GM12878 (cell line): Measurements from ENCODE around the gene METTL17. TPM values are rescaled to one million over a fixed set of nuclear protein-coding genes. Genes with fewer than 3 reads are reported as not detected.

ENCODE experiments used
- ATAC-seq: fragments of 200-7000 bp; cut with Tn5 transposase; 3 replicates; pipeline ENCODE4 v1.9.1; 2020; ENCODE audit warnings: mild to moderate bottlenecking, moderate library complexity
- BruUV-seq: library from RNA; stranded (reverse); fragments of 400-500 nt; replicated peaks from 2 replicates; lab custom pipeline; 2021; lab: Mats Ljungman, UMichigan
- CTCF ChIA-PET: fragments of 300-600 bp; sonication (Branson Sonifier 250); formaldehyde crosslinking; extraction: SDS; loops from one replicate; lab custom pipeline; 2021; ENCODE audit warnings: inconsistent platforms; lab: Yijun Ruan, JAX
- POLR2A ChIA-PET: fragments of 350-600 bp; formaldehyde crosslinking; extraction: SDS; loops from one replicate; lab custom pipeline; 2021; ENCODE audit warnings: inconsistent platforms; lab: Charles Lee
- RAD21 ChIA-PET: fragments of 300-600 bp; sonication (Branson Sonifier 250); formaldehyde crosslinking; loops from one replicate; lab custom pipeline; 2023; ENCODE audit warnings: antibody characterized with exemption; ENCODE audit not compliant: unreplicated experiment; lab: Charles Lee
- SMC1A ChIA-PET: fragments of 300-600 bp; sonication (Branson Sonifier 250); formaldehyde crosslinking; loops from one replicate; lab custom pipeline; 2023; ENCODE audit not compliant: unreplicated experiment, uncharacterized antibody; lab: Charles Lee
- DNase-seq: peaks from one replicate; pipeline ENCODE4 v3.0.0-alpha.2; 2011; ENCODE audit warnings: low read depth, low spot score
- FAIRE-seq: peaks from 3 replicates; lab custom pipeline; 2011; peaks lifted over from hg19 to GRCh38; lab: Jason Lieb, UNC
- H2AFZ ChIP-seq: 2 replicates; pipeline ENCODE4 v1.6.0; 2011; ENCODE audit warnings: low read depth, low read length, control low read depth; ENCODE audit not compliant: control insufficient read depth
- H3K27ac ChIP-seq: 2 replicates; pipeline ENCODE4 v1.5.1; 2011; ENCODE audit warnings: control low read depth; ENCODE audit not compliant: control insufficient read depth, insufficient read depth
- H3K27me3 ChIP-seq, 2 experiments: replicated peaks in 1 of 2; 2 replicates each; pipeline versions ENCODE4 v1.6.0 to v1.6.1; 2011; ENCODE audit warnings: low read length in 1 of 2; ENCODE audit not compliant: control insufficient read depth in 2 of 2, insufficient read depth in 2 of 2
- H3K36me3 ChIP-seq, 2 experiments: 2 replicates each; pipeline ENCODE4 v1.5.1; 2011; ENCODE audit warnings: low read length in 1 of 2; ENCODE audit not compliant: control insufficient read depth in 2 of 2, insufficient read depth in 2 of 2
- H3K4me1 ChIP-seq: 2 replicates; pipeline ENCODE4 v1.6.1; 2011; ENCODE audit warnings: mild to moderate bottlenecking, low read length, moderate library complexity, mixed read lengths; ENCODE audit not compliant: control insufficient read depth, insufficient read depth
- H3K4me2 ChIP-seq: 2 replicates; pipeline ENCODE4 v1.6.0; 2011; ENCODE audit warnings: control low read depth; ENCODE audit not compliant: control insufficient read depth, insufficient read depth
- H3K4me3 ChIP-seq: fragments of 200-600 bp; sonication (generic); 2 replicates; pipeline ENCODE4 v1.5.1; 2016
- H3K79me2 ChIP-seq: 2 replicates; pipeline ENCODE4 v1.6.0; 2011; ENCODE audit warnings: low read length; ENCODE audit not compliant: control insufficient read depth, insufficient read depth
- H3K9ac ChIP-seq: 2 replicates; pipeline ENCODE4 v1.8.0; 2011; ENCODE audit warnings: low read length, control low read depth, mixed read lengths; ENCODE audit not compliant: control insufficient read depth, insufficient read depth
- H3K9me3 ChIP-seq: replicated peaks from 3 replicates; pipeline ENCODE4 v1.5.1; 2011; ENCODE audit warnings: mild to moderate bottlenecking, low read length; ENCODE audit not compliant: control insufficient read depth, insufficient read depth
- H4K20me1 ChIP-seq: 2 replicates; pipeline ENCODE4 v1.6.0; 2011; ENCODE audit not compliant: control insufficient read depth, insufficient read depth
- BCLAF1 ChIP-seq: fragments of 450-650 bp; IDR thresholded peaks from 2 replicates; pipeline ENCODE4 v1.6.1; 2017; ENCODE audit warnings: antibody characterized with exemption, mild to moderate bottlenecking, moderate library complexity
- CEBPB ChIP-seq, 2 experiments: fragments of 150-350 bp in 1 of 2; IDR thresholded peaks; 2 replicates each; pipeline ENCODE4 v1.6.1; 2012 to 2014; ENCODE audit warnings: low read depth in 2 of 2, low read length in 2 of 2, borderline replicate concordance in 1 of 2, inconsistent platforms in 1 of 2
- CREB1 ChIP-seq: IDR thresholded peaks from 2 replicates; pipeline ENCODE4 v1.6.1; 2012; ENCODE audit warnings: low read depth, mild to moderate bottlenecking, inconsistent platforms
- CREM ChIP-seq: IDR thresholded peaks from 2 replicates; pipeline ENCODE4 v1.6.1; 2014; ENCODE audit warnings: antibody characterized with exemption, low read depth
- KLF5 ChIP-seq: fragments of 450-650 bp; IDR thresholded peaks from 2 replicates; pipeline ENCODE4 v1.6.1; 2014; ENCODE audit warnings: mild to moderate bottlenecking; ENCODE audit not compliant: partially characterized antibody
- MTA3 ChIP-seq: IDR thresholded peaks from 2 replicates; pipeline ENCODE4 v1.6.1; 2012; ENCODE audit warnings: low read length, inconsistent platforms, borderline replicate concordance
- WGBS: methylation state at CpG from one replicate; pipeline ENCODE4 v1.1.6; 2016; ENCODE audit warnings: low lambda C conversion rate; ENCODE audit not compliant: insufficient replicate concordance, insufficient coverage; ENCODE audit errors: missing lambda C conversion rate; 5-methylcytosine and 5-hydroxymethylcytosine counted together
- in situ Hi-C: fragments of 300-500 bp; cut with MboI; formaldehyde crosslinking; loops from 9 replicates; pipeline ENCODE4 v1.14.3; 2018; ENCODE audit warnings: mixed read lengths
- intact Hi-C: fragments of 100-400 bp; cut with micrococcal nuclease; formaldehyde crosslinking; loops from one replicate; pipeline ENCODE4 v1.14.2; 2022; ENCODE audit not compliant: unreplicated experiment
- polyA plus RNA-seq, 11 experiments: library from polyadenylated mRNA; depleted of rRNA in 4 of 11; unstranded in 6 of 11; stranded (reverse) in 5 of 11; fragments of >200 nt; fragmentation: Nextera tagmentation in 4 of 11; fragmentation: Illumina TruSeq in 1 of 11; extraction: Ambion mirVana in 4 of 11; extraction: Trizol in 1 of 11; gene quantifications; 1 replicate in 1 of 11; 2 replicates in 10 of 11; pipeline versions ENCODE4 v1.2.1 to v1.2.3, GENCODE V29; 2011 to 2016; ENCODE audit warnings: inconsistent platforms in 2 of 11, missing spikeins in 2 of 11, low read depth in 1 of 11
- total RNA-seq, 4 experiments: library from RNA; depleted of rRNA in 3 of 4; stranded (reverse); fragments of >200 nt in 3 of 4; fragmentation: Illumina TruSeq in 1 of 4; extraction: Trizol in 1 of 4; gene quantifications; 2 replicates each; pipeline versions ENCODE4 v1.2.1 to v1.2.3, GENCODE V29; 2013 to 2021
- TF ChIP-seq, protein P1 (sequence below): fragments of 150-350 bp; IDR thresholded peaks from 2 replicates; pipeline ENCODE4 v1.6.1; 2014; ENCODE audit warnings: mild to moderate bottlenecking, low read depth, low read length
- TF ChIP-seq, protein P2 (sequence below): fragments of 450-650 bp; IDR thresholded peaks from 2 replicates; pipeline ENCODE4 v1.6.1; 2017; ENCODE audit warnings: borderline replicate concordance
- TF ChIP-seq, protein P3 (sequence below): IDR thresholded peaks from 2 replicates; pipeline ENCODE4 v1.6.1; 2012; ENCODE audit warnings: low read depth, low read length, improper control_type of control experiment
- TF ChIP-seq, protein P4 (sequence below): IDR thresholded peaks from 2 replicates; pipeline ENCODE4 v1.6.1; 2012; ENCODE audit warnings: improper control_type of control experiment, low read depth, low read length; ENCODE audit not compliant: insufficient replicate concordance

METTL17 gene
- total and polyA plus RNA-seq, 10 of the 15 experiments (the other 5 are each of a cell fraction or from before 2014, with no cell fraction given): 70.4 to 130 (median 97.5) TPM

- no TSS peak for BruUV-seq
- DNase-seq (no peak), ATAC-seq (no peak), FAIRE-seq (no peak)
- no peaks in the 10 kb centered on the region for H3K36me3 ChIP-seq
- H3K27ac ChIP-seq: no peak overlapping the region
- CTCF ChIA-PET: interaction anchor here (1.4 to 1.9 kb wide), 2 partner anchors 8 to 70 kb away, joined by 3 to 6 read pairs; no protein-coding TSS in a partner anchor
- intact Hi-C loops: no loop called here
- H3K9ac ChIP-seq: no peak overlapping the region
- no peaks in the 10 kb centered on the region for H3K9me3 ChIP-seq
- peaks cover 15 to 21% of the 10 kb centered on the region in 2 experiments for H3K27me3 ChIP-seq
- in situ Hi-C loops: no loop called here
- H2AFZ ChIP-seq: no peak overlapping the region
- 27% methylated on average over 5 of the region's 5 CpGs for WGBS
- peaks cover 4% of the 10 kb centered on the region; the same call in 1 of the 2 replicates for H3K4me1 ChIP-seq
- RAD21 ChIA-PET: interaction anchor here (1.4 kb wide), 1 partner anchor 82 kb away, joined by 3 read pairs; no protein-coding TSS in a partner anchor
- SMC1A ChIA-PET: interaction anchor here (1.3 kb wide), 1 partner anchor 8 kb away, joined by 4 read pairs; no protein-coding TSS in a partner anchor
- no peak overlapping the region for H3K4me2 ChIP-seq
- no peaks in the 10 kb centered on the region for H4K20me1 ChIP-seq
- H3K4me3 ChIP-seq: no peak overlapping the region
- H3K79me2 ChIP-seq: no peaks in the 10 kb centered on the region
- POLR2A ChIA-PET: no interaction called here
- TF ChIP-seq CEBPB (IDR thresholded peaks at IDR 0.05; ENCODE audit: borderline replicate concordance in 1 of 2, low read depth in 2 of 2, low read length in 2 of 2) (no peak), KLF5 (no peak), BCLAF1 (no peak), CREM (no peak), MTA3 (no peak), CREB1 (no peak)
- TF ChIP-seq, protein P1, sequence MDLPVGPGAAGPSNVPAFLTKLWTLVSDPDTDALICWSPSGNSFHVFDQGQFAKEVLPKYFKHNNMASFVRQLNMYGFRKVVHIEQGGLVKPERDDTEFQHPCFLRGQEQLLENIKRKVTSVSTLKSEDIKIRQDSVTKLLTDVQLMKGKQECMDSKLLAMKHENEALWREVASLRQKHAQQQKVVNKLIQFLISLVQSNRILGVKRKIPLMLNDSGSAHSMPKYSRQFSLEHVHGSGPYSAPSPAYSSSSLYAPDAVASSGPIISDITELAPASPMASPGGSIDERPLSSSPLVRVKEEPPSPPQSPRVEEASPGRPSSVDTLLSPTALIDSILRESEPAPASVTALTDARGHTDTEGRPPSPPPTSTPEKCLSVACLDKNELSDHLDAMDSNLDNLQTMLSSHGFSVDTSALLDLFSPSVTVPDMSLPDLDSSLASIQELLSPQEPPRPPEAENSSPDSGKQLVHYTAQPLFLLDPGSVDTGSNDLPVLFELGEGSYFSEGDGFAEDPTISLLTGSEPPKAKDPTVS: no peak
- TF ChIP-seq, protein P2, sequence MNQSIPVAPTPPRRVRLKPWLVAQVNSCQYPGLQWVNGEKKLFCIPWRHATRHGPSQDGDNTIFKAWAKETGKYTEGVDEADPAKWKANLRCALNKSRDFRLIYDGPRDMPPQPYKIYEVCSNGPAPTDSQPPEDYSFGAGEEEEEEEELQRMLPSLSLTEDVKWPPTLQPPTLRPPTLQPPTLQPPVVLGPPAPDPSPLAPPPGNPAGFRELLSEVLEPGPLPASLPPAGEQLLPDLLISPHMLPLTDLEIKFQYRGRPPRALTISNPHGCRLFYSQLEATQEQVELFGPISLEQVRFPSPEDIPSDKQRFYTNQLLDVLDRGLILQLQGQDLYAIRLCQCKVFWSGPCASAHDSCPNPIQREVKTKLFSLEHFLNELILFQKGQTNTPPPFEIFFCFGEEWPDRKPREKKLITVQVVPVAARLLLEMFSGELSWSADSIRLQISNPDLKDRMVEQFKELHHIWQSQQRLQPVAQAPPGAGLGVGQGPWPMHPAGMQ: no peak
- TF ChIP-seq, protein P3, sequence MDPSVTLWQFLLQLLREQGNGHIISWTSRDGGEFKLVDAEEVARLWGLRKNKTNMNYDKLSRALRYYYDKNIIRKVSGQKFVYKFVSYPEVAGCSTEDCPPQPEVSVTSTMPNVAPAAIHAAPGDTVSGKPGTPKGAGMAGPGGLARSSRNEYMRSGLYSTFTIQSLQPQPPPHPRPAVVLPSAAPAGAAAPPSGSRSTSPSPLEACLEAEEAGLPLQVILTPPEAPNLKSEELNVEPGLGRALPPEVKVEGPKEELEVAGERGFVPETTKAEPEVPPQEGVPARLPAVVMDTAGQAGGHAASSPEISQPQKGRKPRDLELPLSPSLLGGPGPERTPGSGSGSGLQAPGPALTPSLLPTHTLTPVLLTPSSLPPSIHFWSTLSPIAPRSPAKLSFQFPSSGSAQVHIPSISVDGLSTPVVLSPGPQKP: no peak
- TF ChIP-seq, protein P4, sequence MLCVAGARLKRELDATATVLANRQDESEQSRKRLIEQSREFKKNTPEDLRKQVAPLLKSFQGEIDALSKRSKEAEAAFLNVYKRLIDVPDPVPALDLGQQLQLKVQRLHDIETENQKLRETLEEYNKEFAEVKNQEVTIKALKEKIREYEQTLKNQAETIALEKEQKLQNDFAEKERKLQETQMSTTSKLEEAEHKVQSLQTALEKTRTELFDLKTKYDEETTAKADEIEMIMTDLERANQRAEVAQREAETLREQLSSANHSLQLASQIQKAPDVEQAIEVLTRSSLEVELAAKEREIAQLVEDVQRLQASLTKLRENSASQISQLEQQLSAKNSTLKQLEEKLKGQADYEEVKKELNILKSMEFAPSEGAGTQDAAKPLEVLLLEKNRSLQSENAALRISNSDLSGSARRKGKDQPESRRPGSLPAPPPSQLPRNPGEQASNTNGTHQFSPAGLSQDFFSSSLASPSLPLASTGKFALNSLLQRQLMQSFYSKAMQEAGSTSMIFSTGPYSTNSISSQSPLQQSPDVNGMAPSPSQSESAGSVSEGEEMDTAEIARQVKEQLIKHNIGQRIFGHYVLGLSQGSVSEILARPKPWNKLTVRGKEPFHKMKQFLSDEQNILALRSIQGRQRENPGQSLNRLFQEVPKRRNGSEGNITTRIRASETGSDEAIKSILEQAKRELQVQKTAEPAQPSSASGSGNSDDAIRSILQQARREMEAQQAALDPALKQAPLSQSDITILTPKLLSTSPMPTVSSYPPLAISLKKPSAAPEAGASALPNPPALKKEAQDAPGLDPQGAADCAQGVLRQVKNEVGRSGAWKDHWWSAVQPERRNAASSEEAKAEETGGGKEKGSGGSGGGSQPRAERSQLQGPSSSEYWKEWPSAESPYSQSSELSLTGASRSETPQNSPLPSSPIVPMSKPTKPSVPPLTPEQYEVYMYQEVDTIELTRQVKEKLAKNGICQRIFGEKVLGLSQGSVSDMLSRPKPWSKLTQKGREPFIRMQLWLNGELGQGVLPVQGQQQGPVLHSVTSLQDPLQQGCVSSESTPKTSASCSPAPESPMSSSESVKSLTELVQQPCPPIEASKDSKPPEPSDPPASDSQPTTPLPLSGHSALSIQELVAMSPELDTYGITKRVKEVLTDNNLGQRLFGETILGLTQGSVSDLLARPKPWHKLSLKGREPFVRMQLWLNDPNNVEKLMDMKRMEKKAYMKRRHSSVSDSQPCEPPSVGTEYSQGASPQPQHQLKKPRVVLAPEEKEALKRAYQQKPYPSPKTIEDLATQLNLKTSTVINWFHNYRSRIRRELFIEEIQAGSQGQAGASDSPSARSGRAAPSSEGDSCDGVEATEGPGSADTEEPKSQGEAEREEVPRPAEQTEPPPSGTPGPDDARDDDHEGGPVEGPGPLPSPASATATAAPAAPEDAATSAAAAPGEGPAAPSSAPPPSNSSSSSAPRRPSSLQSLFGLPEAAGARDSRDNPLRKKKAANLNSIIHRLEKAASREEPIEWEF: no peak
These were observed 32.9 kb downstream of the METTL17 start for GRCh38 chr14:21022686-21023085.
